Neuronal stem cell (in vitro differentiated cells): ENCODE results near the gene ZBTB20.
A peak's percentile ranks its signal among the peaks of the same experiment; 100 is the strongest.

Experiments
- DNase-seq: peaks from one replicate; pipeline ENCODE4 v3.0.0-alpha.2; 2013; ENCODE audit warnings: low spot score
- H2AFZ ChIP-seq: one replicate; pipeline ENCODE4 v1.6.1; 2013; ENCODE audit warnings: mild to moderate bottlenecking, low read length, inconsistent platforms
- H2AK5ac ChIP-seq: 2 replicates; pipeline ENCODE4 v1.6.1; 2013; ENCODE audit warnings: low read depth, mild to moderate bottlenecking, inconsistent platforms, low read length, moderate library complexity, mixed read lengths
- H2BK120ac ChIP-seq: 2 replicates; pipeline ENCODE4 v1.6.1; 2013; ENCODE audit warnings: low read depth, mild to moderate bottlenecking, inconsistent platforms, low read length, moderate library complexity, mixed read lengths
- H2BK12ac ChIP-seq: one replicate; pipeline ENCODE4 v1.6.1; 2013; ENCODE audit warnings: low read length, inconsistent platforms
- H2BK15ac ChIP-seq: 2 replicates; pipeline ENCODE4 v1.6.1; 2013; ENCODE audit warnings: mild to moderate bottlenecking, low read length, inconsistent platforms, mixed read lengths
- H2BK5ac ChIP-seq: one replicate; pipeline ENCODE4 v1.6.1; 2013; ENCODE audit warnings: inconsistent platforms, mild to moderate bottlenecking, low read length, moderate library complexity
- H3K14ac ChIP-seq: one replicate; pipeline ENCODE4 v1.6.1; 2013; ENCODE audit warnings: low read length, inconsistent platforms
- H3K18ac ChIP-seq: 2 replicates; pipeline ENCODE4 v1.6.1; 2013; ENCODE audit warnings: low read length, inconsistent platforms
- H3K23ac ChIP-seq: 2 replicates; pipeline ENCODE4 v1.6.1; 2013; ENCODE audit warnings: low read depth, mild to moderate bottlenecking, mixed read lengths, low read length, inconsistent platforms; ENCODE audit not compliant: poor library complexity
- H3K27ac ChIP-seq: replicated peaks from 3 replicates; pipeline ENCODE4 v1.5.1; 2013; ENCODE audit warnings: low read length, inconsistent platforms
- H3K27me3 ChIP-seq, 3 experiments: 2 replicates each; pipeline ENCODE4 v1.6.1; 2013; ENCODE audit warnings: low read length in 3 of 3, mild to moderate bottlenecking in 2 of 3, inconsistent platforms in 1 of 3, low read depth in 1 of 3, mixed read lengths in 1 of 3, moderate library complexity in 1 of 3; ENCODE audit not compliant: control insufficient read depth in 3 of 3, insufficient read depth in 3 of 3
- H3K36me3 ChIP-seq, 2 donors: replicated peaks in 1 of 2; 2 replicates each; pipeline ENCODE4 v1.6.1; 2013; ENCODE audit warnings: low read length in 2 of 2; ENCODE audit not compliant: control insufficient read depth in 2 of 2, insufficient read depth in 2 of 2
- H3K4ac ChIP-seq: 2 replicates; pipeline ENCODE4 v1.6.1; 2013; ENCODE audit warnings: inconsistent platforms, mild to moderate bottlenecking, low read length, moderate library complexity
- H3K4me1 ChIP-seq, 2 donors: 1 replicate in 1 of 2; 2 replicates in 1 of 2; pipeline ENCODE4 v1.6.1; 2013; ENCODE audit warnings: low read length in 2 of 2, low read depth in 1 of 2; ENCODE audit not compliant: control insufficient read depth in 2 of 2, insufficient read depth in 1 of 2
- H3K4me2 ChIP-seq: one replicate; pipeline ENCODE4 v1.6.1; 2013; ENCODE audit warnings: mild to moderate bottlenecking, low read length, inconsistent platforms; ENCODE audit not compliant: insufficient read depth, poor library complexity, severe bottlenecking
- H3K4me3 ChIP-seq, 2 donors: 2 replicates each; pipeline ENCODE4 v1.5.1; 2013; ENCODE audit warnings: low read length in 2 of 2, mild to moderate bottlenecking in 2 of 2, inconsistent platforms in 1 of 2, moderate library complexity in 1 of 2
- H3K79me1 ChIP-seq: one replicate; pipeline ENCODE4 v1.6.1; 2013; ENCODE audit warnings: low read depth, mild to moderate bottlenecking, inconsistent platforms, low read length, moderate library complexity
- H3K9ac ChIP-seq: one replicate; pipeline ENCODE4 v1.6.1; 2013; ENCODE audit warnings: mild to moderate bottlenecking, low read depth, low read length, inconsistent platforms; ENCODE audit not compliant: poor library complexity
- H3K9me3 ChIP-seq, 2 donors: replicated peaks in 1 of 2; 2 replicates each; pipeline versions ENCODE3 to v1.6.1; 2013; ENCODE audit warnings: low read length in 2 of 2, mild to moderate bottlenecking in 2 of 2, inconsistent platforms in 1 of 2, low read depth in 1 of 2, mixed read lengths in 1 of 2, moderate library complexity in 1 of 2; ENCODE audit not compliant: control insufficient read depth in 2 of 2, insufficient read depth in 1 of 2
- H4K8ac ChIP-seq: one replicate; pipeline ENCODE4 v1.6.1; 2013; ENCODE audit warnings: low read depth, mild to moderate bottlenecking, inconsistent platforms, low read length, moderate library complexity
- H4K91ac ChIP-seq: one replicate; pipeline ENCODE4 v1.6.1; 2013; ENCODE audit warnings: low read length, low read depth, mild to moderate bottlenecking, inconsistent platforms; ENCODE audit not compliant: poor library complexity
- WGBS, 2 donors: extraction: QIAGEN DNeasy Blood & Tissue Kit; methylation state at CpG; one replicate each; pipeline ENCODE4 v1.1.7; 2013; ENCODE audit warnings: missing lambda C conversion rate in 2 of 2, mixed read lengths in 1 of 2; ENCODE audit not compliant: insufficient read length in 2 of 2, insufficient replicate concordance in 1 of 2; ENCODE audit errors: extremely low coverage in 2 of 2; 5-methylcytosine and 5-hydroxymethylcytosine counted together

Gene ZBTB20

DNA sequence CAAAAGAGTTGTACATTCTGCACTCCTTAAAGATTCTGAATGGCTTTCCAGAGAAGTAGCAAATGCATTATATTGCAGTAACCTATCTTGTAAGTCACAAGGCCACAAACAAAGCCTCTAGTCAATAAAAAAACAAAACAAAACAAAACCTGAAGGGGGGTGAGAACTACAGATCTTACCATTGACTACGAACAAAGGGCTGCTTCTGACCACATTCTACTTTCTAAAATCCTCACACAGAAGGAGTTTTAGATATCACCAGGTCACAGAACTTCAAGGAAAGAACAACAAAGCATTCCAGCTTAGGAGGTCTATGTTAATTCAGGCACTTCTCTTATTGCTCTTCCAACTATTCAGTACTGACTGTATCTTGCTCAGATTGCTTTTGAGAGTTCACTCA is 343.0 kb downstream of the ZBTB20 start:
- H3K9ac ChIP-seq: no peak overlapping the region
- H2BK12ac ChIP-seq: no peak overlapping the region
- no peak overlapping the region for H2BK5ac ChIP-seq
- H3K27ac ChIP-seq: no peak overlapping the region
- no peak overlapping the region for H3K4me3 ChIP-seq
- H3K4me2 ChIP-seq: no peak overlapping the region
- H2BK120ac ChIP-seq: no peak overlapping the region
- no peak overlapping the region for H3K23ac ChIP-seq
- H3K4me1 ChIP-seq: peaks cover 7 to 30% of the 10 kb centered on the region in 2 donors
- DNase-seq: peak; percentile 23
- H2AK5ac ChIP-seq: no peak overlapping the region
- H3K36me3 ChIP-seq: no peaks in the 10 kb centered on the region
- H3K4ac ChIP-seq: no peak overlapping the region
- no CpG with 5 or more reads among the region's 1 CpG for WGBS, 2 donors
- peaks cover 0 to 11% of the 10 kb centered on the region in 2 donors for H3K9me3 ChIP-seq
- H3K79me1 ChIP-seq: no peaks in the 10 kb centered on the region
- no peak overlapping the region for H2AFZ ChIP-seq
- H2BK15ac ChIP-seq: no peak overlapping the region
- H3K27me3 ChIP-seq: no peaks in the 10 kb centered on the region
- H3K18ac ChIP-seq: no peak overlapping the region
- no peak overlapping the region for H3K14ac ChIP-seq
- H4K8ac ChIP-seq: no peak overlapping the region
- H4K91ac ChIP-seq: no peak overlapping the region

DNA sequence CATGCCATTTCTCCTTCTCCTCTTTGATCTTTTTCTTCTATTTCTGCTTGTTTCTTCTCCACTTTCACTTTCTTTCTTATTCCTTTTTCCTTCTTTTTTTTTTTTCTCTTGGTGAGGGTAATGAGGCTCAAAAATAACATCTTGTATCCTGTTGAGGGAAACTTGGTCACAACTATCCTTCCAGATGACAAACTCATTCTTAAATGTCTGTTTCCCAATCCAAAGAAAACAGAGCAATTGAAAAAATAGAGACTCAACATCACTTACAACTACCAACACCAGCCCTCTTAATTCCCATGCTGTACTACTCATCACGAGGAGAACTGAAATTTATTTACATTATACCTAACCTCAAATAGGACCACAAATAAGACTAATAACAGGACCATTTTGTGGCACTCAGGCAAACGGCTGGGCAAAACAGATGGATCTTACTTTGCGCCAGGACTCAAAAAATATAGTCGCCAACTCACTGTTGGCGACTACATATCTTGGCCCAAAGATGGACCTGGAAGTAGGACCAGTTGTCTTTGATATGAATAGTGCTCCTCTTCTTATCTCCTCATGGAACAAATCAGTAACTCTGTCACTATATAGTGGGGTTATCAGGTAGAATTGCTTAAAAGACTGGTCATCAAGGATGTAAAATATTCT is 343.9 kb downstream of the ZBTB20 start:
- no peak overlapping the region for H3K4ac ChIP-seq

DNA sequence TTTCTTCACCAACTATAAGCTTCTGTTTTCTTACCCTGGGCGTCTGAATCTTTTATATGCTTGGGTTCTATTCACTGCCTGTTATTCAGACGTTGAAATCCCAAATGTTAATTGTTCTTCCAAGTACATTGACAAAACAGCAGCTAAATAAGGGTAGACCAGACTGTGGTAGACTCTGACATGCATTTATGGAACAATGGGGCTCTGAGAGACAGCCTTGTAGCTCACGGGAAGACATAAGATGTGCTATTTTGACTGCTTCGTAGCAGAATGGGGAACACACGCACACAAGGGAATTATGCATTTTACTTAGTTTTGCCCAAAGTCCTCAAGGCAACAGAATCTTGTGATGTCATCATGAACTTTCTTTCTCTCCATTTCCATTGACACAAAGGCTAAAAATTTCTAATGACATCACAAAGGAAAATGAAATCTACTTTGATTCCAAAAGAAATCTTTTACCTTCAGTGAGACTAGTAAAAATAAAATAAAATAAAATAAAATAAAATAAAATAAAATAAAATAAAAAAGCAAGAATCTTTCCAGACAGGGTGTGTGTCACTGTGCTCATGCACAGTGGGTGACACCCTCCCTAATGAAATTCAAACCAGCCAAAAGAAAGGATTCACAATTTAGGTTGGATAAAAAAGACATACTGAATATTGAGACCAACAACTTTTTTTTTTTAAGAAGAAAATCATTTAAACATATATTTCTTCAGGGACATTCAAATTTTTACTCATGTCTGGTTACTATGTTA is 346.6 kb downstream of the ZBTB20 start:
- Histone ChIP-seq H3K14ac (no peak overlapping the region), H3K4me2 (no peak overlapping the region), H3K27ac (no peak overlapping the region), H2AK5ac (no peak overlapping the region), H3K18ac (no peak overlapping the region), H3K9ac (no peak overlapping the region), H3K36me3 (no peaks in the 10 kb centered on the region), H3K9me3 (no peaks in the 10 kb centered on the region), H2BK5ac (no peak overlapping the region), H2AFZ (no peak overlapping the region), H2BK120ac (no peak overlapping the region), H3K4me3 (no peak overlapping the region), H3K27me3 (no peaks in the 10 kb centered on the region), H3K23ac (no peak overlapping the region), H3K4me1 (peaks cover 8 to 31% of the 10 kb centered on the region in 2 donors), H4K8ac (no peak overlapping the region), H3K4ac (no peak overlapping the region), H2BK15ac (no peak overlapping the region), H3K79me1 (no peaks in the 10 kb centered on the region), H2BK12ac (no peak overlapping the region), H4K91ac (no peak overlapping the region)
- peak; percentile 5 for DNase-seq
- no CpG with 5 or more reads among the region's 5 CpGs for WGBS, 2 donors

More for the DNA sequence above, 343.9 kb downstream of the ZBTB20 start:
- Histone ChIP-seq H2AFZ (no peak overlapping the region), H2AK5ac (no peak overlapping the region), H4K91ac (no peak overlapping the region), H4K8ac (no peak overlapping the region), H3K9me3 (peaks cover 0 to 10% of the 10 kb centered on the region in 2 donors), H2BK5ac (no peak overlapping the region), H3K14ac (no peak overlapping the region), H3K23ac (no peak overlapping the region), H3K4me1 (peaks cover 7 to 30% of the 10 kb centered on the region in 2 donors), H3K27me3 (no peaks in the 10 kb centered on the region), H3K27ac (no peak overlapping the region), H2BK12ac (no peak overlapping the region), H2BK120ac (no peak overlapping the region), H2BK15ac (no peak overlapping the region), H3K18ac (no peak overlapping the region), H3K4me3 (no peak overlapping the region), H3K36me3 (no peaks in the 10 kb centered on the region), H3K9ac (no peak overlapping the region), H3K4me2 (no peak overlapping the region), H3K79me1 (no peaks in the 10 kb centered on the region)
- no peak for DNase-seq
- no CpG with 5 or more reads among the region's 5 CpGs for WGBS, 2 donors

DNA sequence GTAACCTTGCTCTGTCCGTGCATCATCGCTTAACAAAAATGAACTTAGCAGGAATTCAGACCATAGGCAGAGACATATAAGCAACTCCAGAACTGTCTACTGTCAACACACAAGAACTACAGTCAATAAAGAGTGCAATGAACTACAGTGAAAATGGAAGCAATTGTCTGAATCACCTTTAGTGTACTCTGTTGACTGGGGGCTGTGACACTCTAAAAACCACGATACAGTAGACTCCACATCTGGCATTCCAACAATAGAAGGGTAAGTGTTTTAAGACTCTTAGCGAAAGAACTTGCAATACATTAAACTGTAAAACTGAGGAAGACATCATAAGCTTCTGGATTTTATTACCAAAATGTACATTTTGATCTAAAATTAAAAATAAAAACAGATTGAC is 347.3 kb downstream of the ZBTB20 start:
- H3K9ac ChIP-seq: no peak overlapping the region
- no peak overlapping the region for H2BK15ac ChIP-seq
- peaks cover 10 to 36% of the 10 kb centered on the region in 2 donors for H3K4me1 ChIP-seq
- H4K8ac ChIP-seq: no peak overlapping the region
- no peak overlapping the region for H3K4me2 ChIP-seq
- H2BK12ac ChIP-seq: no peak overlapping the region
- H3K27ac ChIP-seq: no peak overlapping the region
- H2BK5ac ChIP-seq: no peak overlapping the region
- no peak overlapping the region for H3K4ac ChIP-seq
- no peak overlapping the region for H3K4me3 ChIP-seq
- no peaks in the 10 kb centered on the region for H3K9me3 ChIP-seq
- no peak overlapping the region for H2AFZ ChIP-seq
- H4K91ac ChIP-seq: no peak overlapping the region
- H3K14ac ChIP-seq: no peak overlapping the region
- H3K27me3 ChIP-seq: no peaks in the 10 kb centered on the region
- H3K18ac ChIP-seq: no peak overlapping the region
- H2AK5ac ChIP-seq: no peak overlapping the region
- WGBS, 2 donors: no CpG with 5 or more reads among the region's 4 CpGs
- H3K79me1 ChIP-seq: no peaks in the 10 kb centered on the region
- H3K36me3 ChIP-seq: no peaks in the 10 kb centered on the region
- no peak overlapping the region for H3K23ac ChIP-seq
- no peak for DNase-seq
- H2BK120ac ChIP-seq: no peak overlapping the region
